GM12864 (cell line): ENCODE data around the gene SPC25.
"Not testable (repeated sequence)": the region's sequence is repeated elsewhere in the genome, so short reads cannot be mapped to it uniquely, and the experiment has no call there.

ENCODE experiments used
- DNase-seq: peaks from one replicate; pipeline ENCODE4 v3.0.0-alpha.2; 2011; ENCODE audit warnings: low read depth
- H3K4me3 ChIP-seq: 2 replicates; pipeline ENCODE4 v1.5.1; 2011; ENCODE audit warnings: mild to moderate bottlenecking, low read depth, low read length, control low read depth
- CTCF ChIP-seq: IDR thresholded peaks from 2 replicates; pipeline ENCODE4 v1.5.1; 2011; ENCODE audit warnings: low read depth, mild to moderate bottlenecking, moderate library complexity, low read length, control low read depth, inconsistent platforms; ENCODE audit errors: missing control alignments

The SPC25 gene, protein sequence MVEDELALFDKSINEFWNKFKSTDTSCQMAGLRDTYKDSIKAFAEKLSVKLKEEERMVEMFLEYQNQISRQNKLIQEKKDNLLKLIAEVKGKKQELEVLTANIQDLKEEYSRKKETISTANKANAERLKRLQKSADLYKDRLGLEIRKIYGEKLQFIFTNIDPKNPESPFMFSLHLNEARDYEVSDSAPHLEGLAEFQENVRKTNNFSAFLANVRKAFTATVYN

GRCh38 chr2:168890006-168890782 lies at the start of gene SPC25:
TSS of gene SPC25 (minus strand) at chr2:168890430. CDS start at chr2:168889519, 911 bp downstream.
- no peak for TF ChIP-seq CTCF
- peak; percentile 86 for DNase-seq
- peak within 1 kb of the TSS; percentile 83 for H3K4me3 ChIP-seq

- H3K4me3 ChIP-seq = no peak overlapping the region
- TF ChIP-seq CTCF = no peak
- DNase-seq = no peak
Measured at GRCh38 chr2:168939918-168940317, 49.7 kb upstream of the SPC25 start.

DNA sequence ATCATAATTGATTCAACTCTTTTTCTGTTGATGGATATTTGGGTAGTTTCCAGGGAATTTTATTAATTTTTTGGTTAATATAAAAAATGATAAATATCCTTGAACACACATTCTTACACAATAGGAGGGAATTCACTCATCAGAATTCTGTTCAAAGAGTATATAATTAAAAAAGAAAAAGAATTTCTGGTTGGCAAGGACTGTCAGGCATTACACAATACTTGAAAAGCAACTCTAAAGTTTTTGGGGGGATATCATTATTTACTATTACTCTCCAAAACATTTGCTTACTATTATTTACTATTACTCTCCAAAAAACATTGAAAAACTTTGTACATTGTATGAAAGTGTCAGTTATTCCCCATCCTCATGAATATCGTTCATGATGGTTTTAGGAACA lies 48.8 kb upstream of the SPC25 start:
- no peak overlapping the region for H3K4me3 ChIP-seq
- TF ChIP-seq CTCF = no peak
- no peak for DNase-seq

DNA sequence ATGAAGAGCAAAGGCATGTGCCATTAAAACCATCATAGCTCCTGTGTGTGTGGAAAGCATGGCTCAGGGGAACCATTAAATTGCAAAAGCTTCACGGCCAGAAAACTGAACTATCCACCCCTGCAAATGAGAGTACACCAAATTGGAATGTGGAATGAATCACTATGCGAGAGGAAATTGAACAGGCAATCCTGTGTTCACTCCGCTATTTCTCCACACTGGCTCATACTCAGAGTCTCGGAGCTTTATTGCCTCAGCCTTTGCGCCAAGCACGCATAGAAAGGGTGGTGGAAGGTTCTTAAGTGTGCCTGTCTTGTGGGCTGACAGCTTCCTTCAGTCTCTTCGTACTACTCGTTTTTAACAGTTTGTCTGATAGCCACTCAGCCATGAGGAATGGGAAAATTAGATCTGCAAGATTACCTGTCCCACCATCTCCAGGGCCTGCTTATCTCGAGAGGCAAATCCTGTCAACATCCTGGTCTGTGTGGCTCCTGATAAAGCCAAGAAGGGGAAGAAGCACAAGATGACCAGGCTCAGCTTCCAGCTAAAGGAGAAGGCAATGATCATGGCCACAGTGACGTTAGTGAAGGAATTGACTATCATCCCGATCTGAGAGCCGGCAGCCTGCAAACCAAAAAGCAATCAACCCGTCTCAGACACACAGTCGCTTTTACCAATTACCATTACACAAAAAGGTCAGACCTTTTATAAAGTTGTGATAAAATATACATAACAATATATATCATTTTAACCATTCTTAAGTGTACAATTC lies 45.8 kb upstream of the SPC25 start:
- no peak overlapping the region for H3K4me3 ChIP-seq
- TF ChIP-seq CTCF = no peak
- no peak for DNase-seq

- TF ChIP-seq CTCF = no peak
- H3K4me3 ChIP-seq = no peak overlapping the region
- DNase-seq = no peak
Measured at GRCh38 chr2:168934826-168935225, 44.6 kb upstream of the SPC25 start.

GRCh38 chr2:168932174-168932573 lies 41.9 kb upstream of the SPC25 start:
- not testable (repeated sequence) for DNase-seq, H3K4me3 ChIP-seq

- DNase-seq = no peak
- no peak overlapping the region for H3K4me3 ChIP-seq
- no peak for TF ChIP-seq CTCF
Measured at GRCh38 chr2:168930242-168930641, 40.0 kb upstream of the SPC25 start.
